ENCODE measurements around the gene OBSCN. TPM values are rescaled to one million over a fixed set of nuclear protein-coding genes. Genes with fewer than 3 reads are reported as not detected.
A peak's percentile ranks its signal among the peaks of the same experiment; 100 is the strongest.

OBSCN gene
- total and polyA plus RNA-seq, 7 experiments from 2014 or later = 1.3 to 132 (median 76.4) TPM

DNA sequence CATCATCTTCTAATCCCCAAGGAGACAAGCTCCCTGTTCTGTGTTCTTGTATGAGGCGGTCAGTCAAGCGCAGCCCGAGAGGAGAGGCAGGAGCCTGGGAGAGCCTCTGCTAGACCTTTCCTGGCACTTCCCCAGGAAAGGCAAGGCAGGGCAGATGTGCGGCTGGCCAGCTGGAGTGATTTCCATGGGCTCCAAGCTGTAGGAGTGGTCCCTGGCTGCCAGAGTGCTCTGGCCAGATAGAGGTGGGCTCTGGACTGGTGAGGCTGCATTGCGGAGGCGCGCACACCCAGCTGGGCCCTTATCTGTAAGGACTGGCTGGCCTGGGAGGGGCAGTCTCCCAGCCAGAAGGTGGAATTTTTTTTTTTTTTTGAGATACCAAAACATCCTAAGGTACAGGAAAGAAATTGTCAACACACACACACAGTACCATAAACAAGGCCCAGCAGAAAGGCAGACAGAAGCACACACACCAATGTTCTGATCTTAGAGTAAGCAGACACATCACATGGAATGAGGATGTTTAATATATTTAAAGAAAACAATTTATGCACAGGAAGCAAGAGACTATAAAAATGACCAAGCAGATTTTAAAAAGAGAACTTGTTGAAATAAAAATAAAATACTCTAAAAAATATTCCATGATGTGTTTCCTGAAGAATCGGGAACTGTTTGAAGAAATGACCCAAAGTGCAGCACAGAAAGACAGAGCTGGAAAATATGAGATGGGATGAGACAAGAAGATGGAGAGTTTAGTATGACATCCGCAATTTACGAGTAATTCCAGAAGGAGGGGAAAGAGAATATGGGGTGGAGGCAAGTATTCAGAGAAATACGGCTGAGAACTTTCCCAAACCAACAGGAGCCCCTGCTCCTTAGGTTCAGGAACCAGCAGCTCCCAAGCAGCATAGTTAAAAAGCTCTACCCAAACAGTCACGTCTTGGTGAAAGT lies 28.8 kb upstream of the OBSCN start:
- peaks cover 0 to 9% (median 0%) of the 10 kb centered on the region in 5 donors for H3K36me3 Mint-ChIP-seq
- Histone ChIP-seq H3K4me3 (ENCODE audit: low read length) (no peak overlapping the region), H3K36me3 (ENCODE audit: control insufficient read depth in 2 of 3, insufficient read depth in 3 of 3, low read length in 3 of 3) (peaks cover 0 to 26% (median 5%) of the 10 kb centered on the region in 3 experiments), H3K4me1 (ENCODE audit: control insufficient read depth in 2 of 2, insufficient read depth in 2 of 2, low read length in 2 of 2) (no peaks in the 10 kb centered on the region), H3K27ac (ENCODE audit: low read depth, low read length) (no peak overlapping the region), H3K27me3 (ENCODE audit: control insufficient read depth in 2 of 2, insufficient read depth in 2 of 2, low read length in 2 of 2) (no peaks in the 10 kb centered on the region), H3K9me3 (ENCODE audit: control insufficient read depth in 2 of 3, low read length in 3 of 3) (no peaks in the 10 kb centered on the region)
- intact Hi-C loops (cut with micrococcal nuclease) = no loop called here
- H3K9me3 Mint-ChIP-seq = no peaks in the 10 kb centered on the region
- POLR2A ChIA-PET = interaction anchor here (0.7 kb wide), 1 partner anchor 9 kb away, joined by 3 read pairs; no protein-coding TSS in a partner anchor
- DNase-seq (no peak), ATAC-seq (no peak)
- H3K27me3 Mint-ChIP-seq = no peaks in the 10 kb centered on the region
- H3K4me3 Mint-ChIP-seq = no peak overlapping the region
- CTCF ChIA-PET = interaction anchor here (1.1 kb wide), 1 partner anchor 12 kb away, joined by 3 read pairs; no protein-coding TSS in a partner anchor
- peaks cover 0 to 10% (median 0%) of the 10 kb centered on the region in 7 donors for H3K4me1 Mint-ChIP-seq
- H3K27ac Mint-ChIP-seq = peak overlapping the region in 3 of 9 donors; percentile 5 to 56 (median 10)

DNA sequence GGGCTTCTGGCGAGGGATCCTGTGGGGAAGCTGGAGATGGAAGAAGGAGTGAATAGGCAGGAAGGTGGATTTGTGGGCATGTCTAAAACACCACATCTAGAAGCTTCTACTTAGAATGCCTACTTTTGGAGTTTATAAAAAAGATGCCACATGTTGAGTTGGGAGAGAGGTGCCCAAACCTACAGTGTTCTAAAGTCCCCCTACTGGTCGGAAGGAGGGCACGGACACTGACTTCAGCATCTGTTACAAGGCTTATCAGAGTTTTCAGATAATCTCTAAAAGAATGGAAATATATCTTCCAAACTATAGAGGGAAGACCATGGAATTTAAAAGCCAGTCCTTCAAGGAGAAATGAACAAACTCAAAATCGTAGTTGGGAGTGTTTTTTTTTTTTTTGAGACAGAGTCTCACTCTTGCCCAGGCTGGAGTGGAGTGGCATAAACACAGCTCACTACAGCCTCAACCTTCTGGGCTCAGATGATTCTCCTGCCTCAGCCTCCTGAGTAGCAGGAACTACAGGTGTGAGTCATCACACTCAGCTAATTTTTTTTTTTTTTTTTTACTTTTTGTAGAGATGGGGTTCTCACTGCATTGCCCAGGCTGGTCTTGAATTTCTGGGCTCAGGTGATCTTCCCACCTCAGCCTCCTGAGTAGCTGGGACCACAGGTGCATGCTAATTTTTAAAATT lies 27.4 kb upstream of the OBSCN start:
- DNase-seq (no peak), ATAC-seq (peak; percentile 55)
- ChIA-PET POLR2A (no interaction called here), CTCF (interaction anchor here (0.6 to 0.7 kb wide), 2 partner anchors 23 to 54 kb away, joined by 4 to 6 read pairs; no protein-coding TSS in a partner anchor)
- Mint-ChIP-seq H3K36me3 (peaks cover 0 to 9% (median 0%) of the 10 kb centered on the region in 5 donors), H3K4me3 (no peak overlapping the region), H3K4me1 (peaks cover 0 to 10% (median 2%) of the 10 kb centered on the region in 7 donors), H3K27ac (peak overlapping the region in 1 of 9 donors; percentile 43), H3K27me3 (no peaks in the 10 kb centered on the region), H3K9me3 (no peaks in the 10 kb centered on the region)
- Histone ChIP-seq H3K4me1 (ENCODE audit: control insufficient read depth in 2 of 2, insufficient read depth in 2 of 2, low read length in 2 of 2) (peaks cover 0 to 3% of the 10 kb centered on the region in 2 donors), H3K9me3 (ENCODE audit: control insufficient read depth in 2 of 3, low read length in 3 of 3) (no peaks in the 10 kb centered on the region), H3K27me3 (ENCODE audit: control insufficient read depth in 2 of 2, insufficient read depth in 2 of 2, low read length in 2 of 2) (no peaks in the 10 kb centered on the region), H3K27ac (ENCODE audit: low read depth, low read length) (no peak overlapping the region), H3K36me3 (ENCODE audit: control insufficient read depth in 2 of 3, insufficient read depth in 3 of 3, low read length in 3 of 3) (peaks cover 0 to 17% (median 0%) of the 10 kb centered on the region in 3 experiments), H3K4me3 (ENCODE audit: low read length) (no peak overlapping the region)
- intact Hi-C loops (cut with micrococcal nuclease) = loop anchor here in 1 of 2 donors (1.0 kb wide), 1 partner anchor 49 kb away; no protein-coding TSS in a partner anchor

DNA sequence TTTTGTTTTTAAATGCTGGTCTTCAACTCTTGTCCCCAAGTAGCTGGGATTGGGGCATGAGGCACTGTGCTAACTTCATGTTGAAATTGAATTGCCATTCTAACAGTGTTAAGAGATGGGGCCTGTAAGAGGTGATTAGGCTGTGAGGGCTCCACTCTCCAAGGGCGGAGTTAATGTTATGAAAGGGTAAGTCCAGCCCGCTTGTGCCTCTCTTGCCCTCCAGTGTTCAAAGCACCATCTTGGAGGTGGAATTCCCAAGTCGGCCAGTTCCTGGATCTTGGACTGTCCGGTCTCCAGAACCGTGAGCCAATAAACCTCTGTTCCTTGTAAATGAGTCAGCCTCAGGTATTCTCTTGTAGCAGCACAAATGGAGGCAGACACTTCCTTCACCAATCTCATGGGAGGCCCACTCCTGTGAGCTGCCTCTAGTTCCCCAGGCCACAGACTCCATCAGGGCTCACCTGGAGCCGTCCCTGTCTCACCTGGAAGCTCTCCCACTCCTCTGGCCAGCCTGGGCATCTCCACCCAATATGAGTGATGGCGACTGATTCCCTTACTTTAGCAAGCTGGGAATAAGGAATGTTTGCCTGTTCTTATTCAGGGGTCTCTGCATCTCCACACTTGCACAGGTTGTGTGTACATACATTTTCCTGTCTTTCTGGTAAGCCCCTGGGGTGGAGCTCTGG lies 26.7 kb upstream of the OBSCN start:
- Mint-ChIP-seq H3K4me3 (no peak overlapping the region), H3K27ac (peak overlapping the region in 1 of 9 donors; percentile 19), H3K36me3 (peaks cover 0 to 9% (median 0%) of the 10 kb centered on the region in 5 donors), H3K4me1 (peaks cover 0 to 17% (median 8%) of the 10 kb centered on the region in 7 donors), H3K9me3 (no peaks in the 10 kb centered on the region), H3K27me3 (no peaks in the 10 kb centered on the region)
- ChIA-PET CTCF (interaction anchor here (0.7 kb wide), 1 partner anchor 55 kb away, joined by 6 read pairs; no protein-coding TSS in a partner anchor), POLR2A (interaction anchor here (0.9 kb wide), 1 partner anchor 14 kb away, joined by 4 read pairs; no protein-coding TSS in a partner anchor)
- H3K27me3 ChIP-seq (ENCODE audit: control insufficient read depth in 2 of 2, insufficient read depth in 2 of 2, low read length in 2 of 2) = no peaks in the 10 kb centered on the region
- peaks cover 0 to 10% of the 10 kb centered on the region in 2 donors for H3K4me1 ChIP-seq (ENCODE audit: control insufficient read depth in 2 of 2, insufficient read depth in 2 of 2, low read length in 2 of 2)
- DNase-seq (no peak), ATAC-seq (no peak)
- no peaks in the 10 kb centered on the region for H3K9me3 ChIP-seq (ENCODE audit: control insufficient read depth in 2 of 3, low read length in 3 of 3)
- no peak overlapping the region for H3K27ac ChIP-seq (ENCODE audit: low read depth, low read length)
- H3K36me3 ChIP-seq (ENCODE audit: control insufficient read depth in 2 of 3, insufficient read depth in 3 of 3, low read length in 3 of 3) = peaks cover 0 to 10% (median 0%) of the 10 kb centered on the region in 3 experiments
- no peak overlapping the region for H3K4me3 ChIP-seq (ENCODE audit: low read length)
- intact Hi-C loops (cut with micrococcal nuclease) = loop anchor here in 1 of 2 donors (1.0 kb wide), 1 partner anchor 50 kb away; no protein-coding TSS in a partner anchor

DNA sequence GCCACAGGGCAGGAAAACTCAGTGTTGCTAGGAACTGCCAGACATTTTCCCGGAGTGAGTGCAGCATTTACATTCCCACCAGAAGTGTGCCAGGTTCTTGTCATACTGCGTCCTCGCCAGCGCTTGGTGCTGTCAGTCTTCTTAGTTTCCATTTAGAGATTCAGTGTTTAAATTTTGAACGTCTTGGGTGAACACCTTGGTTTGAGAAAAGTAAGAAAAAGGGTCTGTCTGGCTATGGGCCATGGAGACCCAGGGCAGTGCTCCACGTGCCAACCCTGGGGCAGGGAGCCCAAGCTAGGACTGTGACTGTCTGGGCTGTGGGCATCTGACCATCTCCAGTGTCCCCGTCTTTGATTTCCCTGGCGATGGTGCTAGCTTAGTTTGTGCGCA lies 26.2 kb upstream of the OBSCN start:
- intact Hi-C loops (cut with micrococcal nuclease) = no loop called here
- no peak for ATAC-seq
- peaks cover 0 to 9% (median 0%) of the 10 kb centered on the region in 5 donors for H3K36me3 Mint-ChIP-seq
- H3K27me3 ChIP-seq (ENCODE audit: control insufficient read depth in 2 of 2, insufficient read depth in 2 of 2, low read length in 2 of 2) = no peaks in the 10 kb centered on the region
- H3K4me1 ChIP-seq (ENCODE audit: control insufficient read depth in 2 of 2, insufficient read depth in 2 of 2, low read length in 2 of 2) = peaks cover 0 to 16% of the 10 kb centered on the region in 2 donors
- H3K27ac Mint-ChIP-seq = no peak overlapping the region
- H3K27me3 Mint-ChIP-seq = no peaks in the 10 kb centered on the region
- no peak overlapping the region for H3K4me3 Mint-ChIP-seq
- H3K4me3 ChIP-seq (ENCODE audit: low read length) = no peak overlapping the region
- ChIA-PET POLR2A (interaction anchor here (0.9 kb wide), 1 partner anchor 15 kb away, joined by 4 read pairs; no protein-coding TSS in a partner anchor), CTCF (interaction anchor here (1.3 kb wide), 1 partner anchor 51 kb away, joined by 3 read pairs; no protein-coding TSS in a partner anchor)
- H3K36me3 ChIP-seq (ENCODE audit: control insufficient read depth in 2 of 3, insufficient read depth in 3 of 3, low read length in 3 of 3) = peaks cover 0 to 5% (median 0%) of the 10 kb centered on the region in 3 experiments
- H3K27ac ChIP-seq (ENCODE audit: low read depth, low read length) = no peak overlapping the region
- H3K9me3 Mint-ChIP-seq = no peaks in the 10 kb centered on the region
- no peak for DNase-seq
- H3K9me3 ChIP-seq (ENCODE audit: control insufficient read depth in 2 of 3, low read length in 3 of 3) = no peaks in the 10 kb centered on the region
- H3K4me1 Mint-ChIP-seq = peaks cover 0 to 17% (median 8%) of the 10 kb centered on the region in 7 donors

GRCh38 chr1:228182296-228183030 lies 25.4 kb upstream of the OBSCN start:
- no peak overlapping the region for H3K27ac ChIP-seq (ENCODE audit: low read depth, low read length)
- no peak overlapping the region for H3K4me3 ChIP-seq (ENCODE audit: low read length)
- H3K27me3 ChIP-seq (ENCODE audit: control insufficient read depth in 2 of 2, insufficient read depth in 2 of 2, low read length in 2 of 2) = no peaks in the 10 kb centered on the region
- ChIA-PET CTCF (interaction anchor here (0.6 to 1.3 kb wide), 2 partner anchors 52 to 66 kb away, joined by 3 read pairs; no protein-coding TSS in a partner anchor), POLR2A (no interaction called here)
- Mint-ChIP-seq H3K27me3 (no peaks in the 10 kb centered on the region), H3K4me1 (peaks cover 0 to 17% (median 8%) of the 10 kb centered on the region in 7 donors), H3K36me3 (peaks cover 0 to 9% (median 0%) of the 10 kb centered on the region in 5 donors), H3K4me3 (no peak overlapping the region), H3K9me3 (no peaks in the 10 kb centered on the region), H3K27ac (no peak overlapping the region)
- no peaks in the 10 kb centered on the region for H3K36me3 ChIP-seq (ENCODE audit: control insufficient read depth in 2 of 3, insufficient read depth in 3 of 3, low read length in 3 of 3)
- H3K4me1 ChIP-seq (ENCODE audit: control insufficient read depth in 2 of 2, insufficient read depth in 2 of 2, low read length in 2 of 2) = peaks cover 0 to 18% of the 10 kb centered on the region in 2 donors
- no peak for ATAC-seq
- intact Hi-C loops (cut with micrococcal nuclease) = no loop called here
- no peak for DNase-seq
- no peaks in the 10 kb centered on the region for H3K9me3 ChIP-seq (ENCODE audit: control insufficient read depth in 2 of 3, low read length in 3 of 3)

All from naive thymus-derived CD4-positive, alpha-beta T cell (primary cell).